Common myeloid progenitor, CD34-positive (primary cell): Measurements from ENCODE around the gene NKAP.

Experiments
- CTCF ChIA-PET: fragments of 350-600 bp; sonication (Branson Sonifier 250); formaldehyde crosslinking; loops from one replicate; lab custom pipeline; 2021; ENCODE audit warnings: antibody characterized with exemption; lab: Charles Lee
- POLR2A ChIA-PET: fragments of 350-600 bp; sonication (Branson Sonifier 250); formaldehyde crosslinking; loops from one replicate; lab custom pipeline; 2021; ENCODE audit warnings: antibody characterized with exemption; lab: Charles Lee
- DNase-seq, 3 donors: peaks; one replicate each; pipeline versions ENCODE4 v3.0.0 to v3.0.0-alpha.2; 2013
- H3K27ac ChIP-seq, 2 experiments: 1 replicate in 1 of 2; 2 replicates in 1 of 2; pipeline ENCODE4 v1.7.0; 2013; ENCODE audit warnings: inconsistent platforms in 2 of 2, low read length in 2 of 2, mild to moderate bottlenecking in 2 of 2, low read depth in 1 of 2, moderate library complexity in 1 of 2; ENCODE audit not compliant: severe bottlenecking in 2 of 2, insufficient read depth in 1 of 2, poor library complexity in 1 of 2
- H3K27me3 ChIP-seq, 5 experiments: replicated peaks in 2 of 5; 1 replicate in 3 of 5; 2 replicates in 2 of 5; pipeline versions ENCODE4 v1.6.1 to v1.7.0; 2013; ENCODE audit warnings: low read length in 4 of 5, mild to moderate bottlenecking in 2 of 5, moderate library complexity in 2 of 5, inconsistent platforms in 1 of 5; ENCODE audit not compliant: insufficient read depth in 5 of 5, control insufficient read depth in 4 of 5
- H3K36me3 ChIP-seq, 4 experiments: 1 replicate in 2 of 4; 2 replicates in 2 of 4; pipeline versions ENCODE4 v1.6.1 to v1.7.0; 2013; ENCODE audit warnings: low read length in 3 of 4, control low read depth in 1 of 4, mild to moderate bottlenecking in 1 of 4; ENCODE audit not compliant: control insufficient read depth in 4 of 4, insufficient read depth in 4 of 4
- H3K4me1 ChIP-seq, 4 experiments: 1 replicate in 3 of 4; 2 replicates in 1 of 4; pipeline versions ENCODE4 v1.6.1 to v1.7.1; 2013; ENCODE audit warnings: low read length in 3 of 4, mild to moderate bottlenecking in 3 of 4, control low read depth in 1 of 4, inconsistent platforms in 1 of 4, moderate library complexity in 1 of 4; ENCODE audit not compliant: control insufficient read depth in 4 of 4, insufficient read depth in 4 of 4; ENCODE audit errors: control extremely low read depth in 1 of 4
- H3K4me3 ChIP-seq, 7 experiments: 1 replicate in 4 of 7; 2 replicates in 3 of 7; pipeline versions ENCODE4 v1.5.1 to v1.7.0; 2013; ENCODE audit warnings: mild to moderate bottlenecking in 7 of 7, low read length in 6 of 7, moderate library complexity in 6 of 7, inconsistent platforms in 2 of 7, low read depth in 2 of 7, control low read depth in 1 of 7; ENCODE audit not compliant: insufficient read depth in 4 of 7, control insufficient read depth in 1 of 7; ENCODE audit errors: extremely low read depth in 1 of 7
- H3K9me3 ChIP-seq, 5 experiments: 1 replicate in 4 of 5; 2 replicates in 1 of 5; pipeline versions ENCODE4 v1.6.1 to v1.7.1; 2013; ENCODE audit warnings: low read length in 4 of 5, mild to moderate bottlenecking in 2 of 5, inconsistent platforms in 1 of 5, low read depth in 1 of 5, moderate library complexity in 1 of 5; ENCODE audit not compliant: control insufficient read depth in 4 of 5, insufficient read depth in 2 of 5; ENCODE audit errors: control extremely low read depth in 1 of 5
- WGBS: methylation state at CpG from one replicate; pipeline ENCODE4 v1.1.5; 2013; ENCODE audit not compliant: insufficient coverage; 5-methylcytosine and 5-hydroxymethylcytosine counted together

The NKAP gene

DNA sequence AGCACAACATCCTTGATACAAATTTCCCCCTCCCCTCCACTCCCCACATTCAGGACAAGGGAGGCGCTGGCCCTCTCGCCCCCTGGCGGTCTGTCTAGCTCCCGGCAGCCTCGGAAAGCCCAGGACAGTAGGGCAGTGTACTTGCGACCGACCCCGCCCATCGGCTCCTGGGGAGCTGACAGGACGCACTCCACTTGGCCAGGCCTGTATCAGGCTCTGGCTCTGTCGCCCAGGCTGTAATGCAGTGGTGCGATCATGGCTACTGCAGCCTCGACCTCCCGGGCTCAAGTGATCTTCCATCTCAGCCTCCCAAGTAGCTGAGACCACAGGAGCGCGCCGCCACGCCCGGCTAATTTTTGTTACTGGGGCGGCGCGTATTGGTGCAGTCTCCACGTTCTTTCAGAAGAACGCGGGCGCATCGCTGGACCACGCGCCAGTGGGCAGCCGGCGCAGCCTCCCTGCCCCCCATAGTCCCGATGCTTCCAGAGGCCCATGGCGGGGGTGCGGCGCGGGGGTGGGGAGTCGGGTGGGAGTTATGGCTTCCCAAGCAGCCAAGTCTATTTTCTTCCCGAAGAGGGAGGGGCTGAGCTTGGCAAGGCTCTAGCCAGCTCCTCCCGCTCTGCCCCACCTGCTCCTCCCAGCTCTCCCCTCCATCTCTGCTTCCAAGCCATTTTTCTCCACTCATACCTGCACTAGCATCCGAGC is 55.7 kb downstream of the NKAP start:
- Histone ChIP-seq H3K36me3 (no peaks in the 10 kb centered on the region), H3K27ac (no peak overlapping the region), H3K4me1 (peaks cover 0 to 2% (median 0%) of the 10 kb centered on the region in 4 experiments), H3K9me3 (no peaks in the 10 kb centered on the region), H3K4me3 (peak overlapping the region in 4 of 7 experiments; percentile 13 to 71 (median 53)), H3K27me3 (peaks cover 0 to 11% (median 0%) of the 10 kb centered on the region in 5 experiments)
- peak; percentile 56 to 78 (median 72) for DNase-seq
- CTCF ChIA-PET: interaction anchor here (0.6 to 1.8 kb wide), 6 partner anchors 9 to 1499 kb away, joined by 3 to 6 read pairs (median 4); no protein-coding TSS in a partner anchor
- POLR2A ChIA-PET: interaction anchor here (0.6 kb wide), 2 partner anchors 112 to 153 kb away, joined by 3 read pairs; no protein-coding TSS in a partner anchor
- 37% methylated on average over 32 of the region's 40 CpGs for WGBS

DNA sequence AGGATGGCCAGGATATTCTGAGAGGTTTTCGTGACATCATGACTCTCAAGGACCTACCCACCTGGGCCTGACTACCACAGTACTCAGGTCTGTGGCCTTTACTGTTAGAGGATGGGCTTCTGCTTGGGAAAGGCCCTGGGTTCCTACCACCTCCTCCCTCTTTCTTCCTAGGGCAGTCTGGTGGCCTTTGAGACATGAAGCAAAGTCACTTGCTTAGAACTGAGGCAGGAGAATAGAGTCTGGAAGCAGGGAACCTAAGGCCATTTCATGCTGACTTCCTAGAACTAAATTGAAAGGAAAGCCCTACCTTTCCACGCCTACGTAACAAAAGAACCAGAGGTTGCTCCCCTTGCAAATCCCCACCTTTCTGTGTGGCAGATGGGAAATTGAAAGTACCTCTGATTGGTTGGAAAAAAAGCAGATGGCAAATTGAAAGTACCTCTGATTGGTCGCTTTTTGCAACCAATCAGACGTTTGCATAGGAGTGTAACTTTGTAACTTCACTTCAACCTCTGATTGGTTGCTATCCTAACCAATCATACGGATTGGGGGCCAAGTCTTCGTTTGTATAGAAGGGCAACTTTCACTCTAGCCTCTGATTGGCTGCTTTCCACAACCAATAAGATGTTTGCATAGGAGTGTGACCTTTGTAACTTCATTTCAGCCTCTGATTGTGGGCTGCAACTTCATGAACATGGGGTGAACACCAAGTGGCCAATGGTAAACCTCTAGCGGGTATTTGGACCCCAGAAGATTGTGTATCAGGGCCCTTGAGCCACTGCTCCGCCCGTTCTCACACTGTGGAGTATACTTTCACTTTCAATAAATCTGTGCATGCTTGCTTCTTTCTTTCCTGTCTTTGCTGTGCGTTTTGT is 57.8 kb downstream of the NKAP start:
- no peaks in the 10 kb centered on the region for H3K9me3 ChIP-seq
- CTCF ChIA-PET: no interaction called here
- H3K4me1 ChIP-seq: peaks cover 0 to 2% (median 0%) of the 10 kb centered on the region in 4 experiments
- 85% methylated on average over 9 of the region's 11 CpGs for WGBS
- H3K27ac ChIP-seq: no peak overlapping the region
- peaks cover 0 to 11% (median 0%) of the 10 kb centered on the region in 5 experiments for H3K27me3 ChIP-seq
- POLR2A ChIA-PET: no interaction called here
- H3K36me3 ChIP-seq: no peaks in the 10 kb centered on the region
- DNase-seq: peak; percentile 21 to 58 (median 49)
- no peak overlapping the region for H3K4me3 ChIP-seq

DNA sequence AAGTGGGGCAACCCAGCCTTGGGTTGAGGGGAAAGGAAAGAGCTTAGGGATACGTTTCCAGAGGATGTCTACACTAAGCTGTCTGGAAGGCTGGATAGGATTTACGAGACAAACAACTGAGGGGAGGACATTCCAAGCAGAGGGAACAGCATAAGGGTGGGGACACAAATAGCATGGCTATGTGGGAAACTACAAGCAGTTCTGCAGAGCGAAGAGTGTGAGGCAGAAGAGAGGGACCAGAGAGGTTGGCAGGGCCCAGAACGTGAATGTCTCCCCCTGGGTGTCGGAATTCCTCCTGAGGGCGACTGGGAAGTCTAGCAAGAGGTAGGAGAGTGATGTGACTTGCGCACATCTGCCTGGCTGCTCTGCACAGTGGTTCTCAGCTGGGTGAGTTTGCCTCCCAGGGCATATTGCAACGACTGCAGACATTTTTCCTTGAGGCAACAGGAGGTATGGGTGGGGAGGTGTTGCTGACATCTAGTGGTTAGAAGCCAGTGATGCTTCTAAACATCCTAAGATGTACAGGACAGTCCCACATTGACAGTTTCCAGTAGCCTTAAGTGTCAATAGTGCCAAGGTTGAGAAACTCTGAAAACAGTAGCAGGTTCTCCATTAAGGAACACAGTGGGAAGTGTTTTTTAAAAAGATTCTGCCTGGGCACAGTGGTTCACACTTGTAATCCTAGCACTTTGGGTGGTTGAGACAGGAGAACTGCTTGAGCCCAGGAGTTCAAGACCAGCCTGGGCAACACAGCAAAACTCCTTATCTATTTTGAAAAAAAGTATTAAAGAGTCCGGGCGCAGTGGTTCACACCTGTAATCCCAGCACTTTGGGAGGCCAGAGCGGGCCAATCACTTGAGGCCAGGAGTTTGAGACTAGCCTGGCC is 62.8 kb downstream of the NKAP start:
- ChIA-PET POLR2A (no interaction called here), CTCF (interaction anchor here (0.6 to 0.9 kb wide), 2 partner anchors 45 to 90 kb away, joined by 3 read pairs; partner anchors contain the start of gene RPL39)
- H3K4me3 ChIP-seq: no peak overlapping the region
- H3K4me1 ChIP-seq: no peaks in the 10 kb centered on the region
- H3K36me3 ChIP-seq: peaks cover 0 to 8% (median 2%) of the 10 kb centered on the region in 4 experiments
- no peak overlapping the region for H3K27ac ChIP-seq
- no peaks in the 10 kb centered on the region for H3K27me3 ChIP-seq
- H3K9me3 ChIP-seq: no peaks in the 10 kb centered on the region
- DNase-seq: peak; percentile 50 to 71 (median 65)
- 75% methylated on average over 11 of the region's 11 CpGs for WGBS

DNA sequence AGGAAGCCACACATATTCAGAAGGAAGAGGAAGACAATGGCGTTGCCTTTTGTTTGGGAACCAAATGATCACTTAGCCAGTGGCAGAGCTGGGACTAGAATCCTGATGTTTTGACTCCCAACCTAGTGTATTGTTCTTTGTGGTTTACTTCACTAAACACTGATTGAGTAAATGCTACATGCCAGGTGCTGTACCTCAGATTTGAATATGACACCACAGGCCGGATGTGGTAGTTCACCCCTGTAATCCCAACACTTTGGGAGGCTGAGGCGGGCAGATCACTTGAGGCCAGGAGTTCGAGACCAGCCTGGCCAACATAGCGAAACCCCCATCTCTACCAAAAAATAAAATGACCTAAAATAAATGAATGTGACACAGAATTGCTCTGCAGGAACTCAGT is 63.5 kb downstream of the NKAP start:
- Histone ChIP-seq H3K4me1 (no peaks in the 10 kb centered on the region), H3K4me3 (no peak overlapping the region), H3K27ac (no peak overlapping the region), H3K9me3 (no peaks in the 10 kb centered on the region), H3K36me3 (peaks cover 0 to 8% (median 2%) of the 10 kb centered on the region in 4 experiments), H3K27me3 (no peaks in the 10 kb centered on the region)
- DNase-seq: no peak
- 80% methylated on average over 1 of the region's 5 CpGs for WGBS
- CTCF ChIA-PET: interaction anchor here (0.6 to 0.9 kb wide), 2 partner anchors 44 to 89 kb away, joined by 3 read pairs; partner anchors contain the start of gene RPL39
- POLR2A ChIA-PET: no interaction called here

DNA sequence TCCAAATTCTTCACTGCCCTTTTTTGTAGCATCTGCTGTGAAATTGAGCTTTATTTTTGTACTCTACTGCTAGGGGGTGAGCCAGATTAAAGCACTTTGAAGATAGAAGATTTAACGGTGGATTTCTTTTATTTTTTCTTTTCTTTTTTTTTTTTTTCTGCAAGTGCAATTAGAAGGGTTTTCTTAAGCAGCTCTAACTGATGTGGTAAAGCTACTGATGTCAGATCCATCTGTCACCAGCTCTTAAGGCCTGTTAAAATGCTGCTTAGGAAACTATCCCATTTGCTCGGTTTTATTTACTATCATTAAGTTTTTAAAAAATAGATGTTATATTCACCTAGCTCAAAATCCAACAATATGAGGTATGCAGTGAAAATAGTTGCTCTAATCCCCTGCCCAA is 64.8 kb downstream of the NKAP start:
- no CpG with 5 or more reads among the region's 2 CpGs for WGBS
- Histone ChIP-seq H3K9me3 (no peaks in the 10 kb centered on the region), H3K27me3 (no peaks in the 10 kb centered on the region), H3K4me3 (no peak overlapping the region), H3K4me1 (no peaks in the 10 kb centered on the region), H3K27ac (no peak overlapping the region), H3K36me3 (peaks cover 0 to 8% (median 2%) of the 10 kb centered on the region in 4 experiments)
- DNase-seq: no peak
- CTCF ChIA-PET: interaction anchor here (0.8 to 1.3 kb wide), 4 partner anchors 9 to 87 kb away, joined by 3 to 6 read pairs (median 4); partner anchors contain the start of gene RPL39
- POLR2A ChIA-PET: no interaction called here
